Panc1 (cell line): ENCODE measurements around the gene DLL4. TPM values are rescaled to one million over a fixed set of nuclear protein-coding genes. Genes with fewer than 3 reads are reported as not detected.

Source experiments
- ATAC-seq: fragments of 200-7000 bp; cut with Tn5 transposase; 2 replicates; pipeline ENCODE4 v1.9.1; 2020; ENCODE audit warnings: mild to moderate bottlenecking, moderate library complexity
- BruUV-seq: library from RNA; stranded (reverse); fragments of 400-500 nt; replicated peaks from 2 replicates; lab custom pipeline; 2021; lab: Mats Ljungman, UMichigan
- CTCF ChIA-PET: fragments of 300-600 bp; sonication (Branson Sonifier 250); formaldehyde crosslinking; loops from one replicate; lab custom pipeline; 2022; ENCODE audit warnings: antibody characterized with exemption; lab: Charles Lee
- POLR2A ChIA-PET: fragments of 300-600 bp; sonication (Branson Sonifier 250); formaldehyde crosslinking; loops from one replicate; lab custom pipeline; 2022; ENCODE audit warnings: antibody characterized with exemption; lab: Charles Lee
- DNase-seq: peaks from one replicate; pipeline ENCODE4 v3.0.0-alpha.2; 2010; ENCODE audit warnings: low read depth, low spot score
- H3K27ac ChIP-seq: 2 replicates; pipeline ENCODE4 v1.5.1; 2011; ENCODE audit warnings: mild to moderate bottlenecking, low read length, inconsistent platforms
- H3K27me3 ChIP-seq: fragments of 200-500 bp; sonication (Bioruptor generic); 2 replicates; pipeline ENCODE4 v1.6.0; 2014; ENCODE audit warnings: low read length, inconsistent platforms; ENCODE audit not compliant: control insufficient read depth, insufficient read depth
- H3K36me3 ChIP-seq: fragments of 200-500 bp; sonication (Bioruptor generic); 2 replicates; pipeline ENCODE4 v1.5.1; 2014; ENCODE audit warnings: inconsistent platforms, mild to moderate bottlenecking, low read length, moderate library complexity; ENCODE audit not compliant: control insufficient read depth, insufficient read depth
- H3K4me1 ChIP-seq: 2 replicates; pipeline ENCODE4 v1.5.1; 2011; ENCODE audit warnings: inconsistent platforms, mild to moderate bottlenecking, low read length, moderate library complexity; ENCODE audit not compliant: control insufficient read depth, insufficient read depth
- H3K4me3 ChIP-seq, 2 experiments: 2 replicates each; pipeline ENCODE4 v1.5.1; 2011 to 2012; ENCODE audit warnings: low read depth in 2 of 2, low read length in 2 of 2, mild to moderate bottlenecking in 2 of 2, inconsistent platforms in 1 of 2, moderate library complexity in 1 of 2
- H3K9me3 ChIP-seq: fragments of 200-500 bp; sonication (Bioruptor generic); 2 replicates; pipeline ENCODE4 v1.5.1; 2014; ENCODE audit warnings: low read depth, mild to moderate bottlenecking, inconsistent platforms, low read length, moderate library complexity; ENCODE audit not compliant: control insufficient read depth, insufficient read depth
- POLR2AphosphoS5 ChIP-seq: IDR thresholded peaks from 2 replicates; pipeline ENCODE4 v1.6.1; 2012; ENCODE audit warnings: mild to moderate bottlenecking, low read depth, low read length, moderate library complexity
- SIN3A ChIP-seq: IDR thresholded peaks from 2 replicates; pipeline ENCODE4 v1.6.1; 2012; ENCODE audit warnings: low read depth, mild to moderate bottlenecking, low read length, moderate library complexity, borderline replicate concordance; ENCODE audit not compliant: insufficient read depth
- TCF7L2 ChIP-seq: IDR thresholded peaks from 2 replicates; pipeline ENCODE4 v1.6.1; 2011; ENCODE audit warnings: mild to moderate bottlenecking, low read depth, low read length, inconsistent platforms
- in situ Hi-C: cut with HindIII; loops from 2 replicates; pipeline ENCODE4 v1.10.0; 2016; ENCODE audit warnings: low sequenced_read_pairs, low pct_unique_long_range_greater_than_20kb
- intact Hi-C: fragments of 100-400 bp; cut with micrococcal nuclease; formaldehyde crosslinking; loops from one replicate; pipeline ENCODE4 v1.10.0; 2022; ENCODE audit not compliant: unreplicated experiment
- total RNA-seq: library from RNA; stranded (reverse); gene quantifications from one replicate; pipeline ENCODE4 v1.2.1, GENCODE V29; 2021; ENCODE audit not compliant: unreplicated experiment
- TF ChIP-seq, protein P1 (sequence below): fragments of 450-650 bp; IDR thresholded peaks from 2 replicates; pipeline ENCODE4 v1.5.1; 2017; ENCODE audit warnings: mild to moderate bottlenecking
- TF ChIP-seq, protein P2 (sequence below), 2 experiments: IDR thresholded peaks; 2 replicates each; pipeline ENCODE4 v1.6.1; 2011 to 2012; ENCODE audit warnings: low read depth in 2 of 2, control low read depth in 1 of 2, low read length in 1 of 2, mild to moderate bottlenecking in 1 of 2, moderate library complexity in 1 of 2; ENCODE audit not compliant: insufficient read depth in 1 of 2

DLL4 gene
- total RNA-seq, 1 experiment from 2014 or later, result 0.31 TPM

DNA sequence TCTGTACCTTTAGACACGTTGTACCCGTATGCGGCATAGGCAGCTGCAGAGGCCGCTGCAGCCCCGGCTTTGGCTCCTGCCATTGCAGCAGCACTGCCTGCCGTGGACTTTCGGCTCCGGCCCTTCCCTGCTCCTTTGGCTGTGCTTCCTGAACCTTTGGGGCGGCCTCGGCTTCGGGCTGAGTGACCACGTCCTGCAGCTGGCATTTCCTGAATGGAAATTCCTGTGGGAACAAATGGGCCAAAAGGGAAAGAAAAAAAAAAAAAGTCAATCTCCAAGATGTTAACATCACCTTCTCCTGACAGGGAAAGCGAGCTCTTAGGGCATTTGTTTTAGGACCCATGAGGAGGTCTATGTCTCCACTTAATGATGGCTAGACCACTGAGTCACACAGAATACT, 53.7 kb downstream of the DLL4 start:
- H3K4me3 ChIP-seq, result no peak overlapping the region
- TF ChIP-seq POLR2AphosphoS5, result no peak
- no peak for TF ChIP-seq SIN3A
- TF ChIP-seq, protein P1, sequence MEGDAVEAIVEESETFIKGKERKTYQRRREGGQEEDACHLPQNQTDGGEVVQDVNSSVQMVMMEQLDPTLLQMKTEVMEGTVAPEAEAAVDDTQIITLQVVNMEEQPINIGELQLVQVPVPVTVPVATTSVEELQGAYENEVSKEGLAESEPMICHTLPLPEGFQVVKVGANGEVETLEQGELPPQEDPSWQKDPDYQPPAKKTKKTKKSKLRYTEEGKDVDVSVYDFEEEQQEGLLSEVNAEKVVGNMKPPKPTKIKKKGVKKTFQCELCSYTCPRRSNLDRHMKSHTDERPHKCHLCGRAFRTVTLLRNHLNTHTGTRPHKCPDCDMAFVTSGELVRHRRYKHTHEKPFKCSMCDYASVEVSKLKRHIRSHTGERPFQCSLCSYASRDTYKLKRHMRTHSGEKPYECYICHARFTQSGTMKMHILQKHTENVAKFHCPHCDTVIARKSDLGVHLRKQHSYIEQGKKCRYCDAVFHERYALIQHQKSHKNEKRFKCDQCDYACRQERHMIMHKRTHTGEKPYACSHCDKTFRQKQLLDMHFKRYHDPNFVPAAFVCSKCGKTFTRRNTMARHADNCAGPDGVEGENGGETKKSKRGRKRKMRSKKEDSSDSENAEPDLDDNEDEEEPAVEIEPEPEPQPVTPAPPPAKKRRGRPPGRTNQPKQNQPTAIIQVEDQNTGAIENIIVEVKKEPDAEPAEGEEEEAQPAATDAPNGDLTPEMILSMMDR, result no peak
- TF ChIP-seq, protein P2, sequence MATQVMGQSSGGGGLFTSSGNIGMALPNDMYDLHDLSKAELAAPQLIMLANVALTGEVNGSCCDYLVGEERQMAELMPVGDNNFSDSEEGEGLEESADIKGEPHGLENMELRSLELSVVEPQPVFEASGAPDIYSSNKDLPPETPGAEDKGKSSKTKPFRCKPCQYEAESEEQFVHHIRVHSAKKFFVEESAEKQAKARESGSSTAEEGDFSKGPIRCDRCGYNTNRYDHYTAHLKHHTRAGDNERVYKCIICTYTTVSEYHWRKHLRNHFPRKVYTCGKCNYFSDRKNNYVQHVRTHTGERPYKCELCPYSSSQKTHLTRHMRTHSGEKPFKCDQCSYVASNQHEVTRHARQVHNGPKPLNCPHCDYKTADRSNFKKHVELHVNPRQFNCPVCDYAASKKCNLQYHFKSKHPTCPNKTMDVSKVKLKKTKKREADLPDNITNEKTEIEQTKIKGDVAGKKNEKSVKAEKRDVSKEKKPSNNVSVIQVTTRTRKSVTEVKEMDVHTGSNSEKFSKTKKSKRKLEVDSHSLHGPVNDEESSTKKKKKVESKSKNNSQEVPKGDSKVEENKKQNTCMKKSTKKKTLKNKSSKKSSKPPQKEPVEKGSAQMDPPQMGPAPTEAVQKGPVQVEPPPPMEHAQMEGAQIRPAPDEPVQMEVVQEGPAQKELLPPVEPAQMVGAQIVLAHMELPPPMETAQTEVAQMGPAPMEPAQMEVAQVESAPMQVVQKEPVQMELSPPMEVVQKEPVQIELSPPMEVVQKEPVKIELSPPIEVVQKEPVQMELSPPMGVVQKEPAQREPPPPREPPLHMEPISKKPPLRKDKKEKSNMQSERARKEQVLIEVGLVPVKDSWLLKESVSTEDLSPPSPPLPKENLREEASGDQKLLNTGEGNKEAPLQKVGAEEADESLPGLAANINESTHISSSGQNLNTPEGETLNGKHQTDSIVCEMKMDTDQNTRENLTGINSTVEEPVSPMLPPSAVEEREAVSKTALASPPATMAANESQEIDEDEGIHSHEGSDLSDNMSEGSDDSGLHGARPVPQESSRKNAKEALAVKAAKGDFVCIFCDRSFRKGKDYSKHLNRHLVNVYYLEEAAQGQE (IDR thresholded peaks at IDR 0.05; ENCODE audit: insufficient read depth in 1 of 2, low read depth in 2 of 2, low read length in 1 of 2), result no peak
- no peak for TF ChIP-seq TCF7L2
- ATAC-seq (no peak), DNase-seq (no peak)
- POLR2A ChIA-PET, result no interaction called here
- CTCF ChIA-PET, result no interaction called here
- no peaks in the 10 kb centered on the region for H3K27me3 ChIP-seq
- intact Hi-C loops, result no loop called here
- BruUV-seq, result no TSS peak
- H3K27ac ChIP-seq, result no peak overlapping the region
- in situ Hi-C loops, result no loop called here
- H3K9me3 ChIP-seq, result no peaks in the 10 kb centered on the region
- peaks cover 42% of the 10 kb centered on the region for H3K36me3 ChIP-seq
- H3K4me1 ChIP-seq, result no peaks in the 10 kb centered on the region

DNA sequence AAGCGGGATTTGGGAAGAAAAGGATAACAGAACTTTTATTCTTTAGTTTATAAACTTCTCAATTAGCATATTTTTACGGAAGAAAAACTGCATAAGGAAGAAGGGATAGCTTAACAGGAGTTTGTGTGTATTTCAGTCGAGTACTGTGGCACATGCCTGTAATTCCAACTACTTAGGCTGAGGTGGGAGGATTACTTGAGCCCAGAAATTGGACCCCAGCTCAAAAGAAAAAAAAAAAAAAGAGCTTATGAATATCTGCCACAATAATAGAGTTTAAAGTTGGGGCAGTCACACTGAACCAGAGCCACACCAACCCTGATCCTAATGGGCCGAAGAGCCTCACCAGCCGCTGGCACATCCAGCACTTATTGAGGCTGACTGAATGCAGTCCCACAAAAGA, 55.3 kb downstream of the DLL4 start:
- ChIA-PET POLR2A (no interaction called here), CTCF (interaction anchor here (0.6 kb wide), 1 partner anchor 43 kb away, joined by 3 read pairs; no protein-coding TSS in a partner anchor)
- TF ChIP-seq TCF7L2 (no peak), SIN3A (no peak)
- TF ChIP-seq, protein P1, result no peak
- H3K27me3 ChIP-seq, result no peaks in the 10 kb centered on the region
- H3K9me3 ChIP-seq, result no peaks in the 10 kb centered on the region
- H3K4me1 ChIP-seq, result no peaks in the 10 kb centered on the region
- H3K36me3 ChIP-seq, result peaks cover 40% of the 10 kb centered on the region
- BruUV-seq, result no TSS peak
- ATAC-seq (no peak), DNase-seq (no peak)
- in situ Hi-C loops, result no loop called here
- no peak overlapping the region for H3K4me3 ChIP-seq
- no peak overlapping the region for H3K27ac ChIP-seq
- intact Hi-C loops, result no loop called here
